ENCODE data around the gene TUBGCP5.

Gene TUBGCP5

DNA sequence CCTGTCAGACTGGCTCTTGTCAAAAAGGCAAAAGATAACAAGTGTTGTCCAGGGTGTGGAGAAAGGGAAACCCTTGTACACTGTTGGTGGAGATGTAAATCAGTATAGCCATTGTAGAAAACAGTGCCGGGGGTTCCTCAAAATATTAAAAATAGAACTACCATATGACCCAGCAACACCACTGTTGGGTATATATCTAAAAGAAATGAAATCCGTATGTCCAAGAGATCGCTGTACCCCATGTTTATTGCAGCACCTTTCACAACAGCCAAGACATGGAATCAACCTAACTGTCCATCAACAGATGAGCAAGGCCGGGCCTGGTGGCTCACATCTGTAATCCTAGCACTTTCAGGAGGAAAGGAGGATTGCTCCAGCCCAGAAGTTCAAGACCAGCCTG is 65.4 kb downstream of the TUBGCP5 start:
- no peak for DNase-seq

DNA sequence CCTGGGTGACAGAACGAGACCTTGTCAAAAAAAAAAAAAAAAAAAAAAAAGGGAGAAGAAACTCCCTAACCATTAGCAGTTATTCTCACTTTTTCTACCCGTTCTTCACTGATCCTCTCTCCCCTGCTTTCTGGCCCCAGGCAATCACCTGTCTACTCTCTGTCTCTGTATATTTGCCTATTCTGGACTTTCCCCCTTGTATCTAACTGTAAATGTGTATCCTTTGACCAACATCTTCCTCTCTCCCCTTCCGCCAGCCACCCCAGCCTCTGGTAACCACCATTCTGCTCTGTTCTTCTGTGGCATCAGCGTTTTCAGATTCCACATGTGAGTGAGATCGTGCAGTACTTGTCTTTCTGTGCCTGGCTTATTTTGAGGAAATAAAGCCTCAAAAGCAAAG is 66.1 kb downstream of the TUBGCP5 start:
- DNase-seq: no peak

DNA sequence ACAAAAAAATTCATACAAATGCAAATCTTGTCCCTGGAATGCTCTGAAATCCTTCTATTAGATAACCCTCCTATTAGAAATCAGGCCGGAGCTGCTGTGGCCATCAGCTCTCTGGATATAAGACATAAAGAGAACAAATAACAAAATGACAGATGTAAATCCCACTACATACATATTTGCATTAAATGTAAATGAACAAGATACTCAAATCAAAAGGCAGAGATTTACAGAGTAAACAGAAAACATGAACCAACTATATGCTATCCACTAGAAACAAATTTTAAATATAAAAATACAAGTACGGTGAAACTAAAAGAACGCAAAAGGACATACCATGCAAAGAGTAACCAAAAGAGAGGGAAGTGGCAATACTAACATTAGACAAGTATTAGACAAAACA is 69.9 kb downstream of the TUBGCP5 start:
- no peak for DNase-seq

DNA sequence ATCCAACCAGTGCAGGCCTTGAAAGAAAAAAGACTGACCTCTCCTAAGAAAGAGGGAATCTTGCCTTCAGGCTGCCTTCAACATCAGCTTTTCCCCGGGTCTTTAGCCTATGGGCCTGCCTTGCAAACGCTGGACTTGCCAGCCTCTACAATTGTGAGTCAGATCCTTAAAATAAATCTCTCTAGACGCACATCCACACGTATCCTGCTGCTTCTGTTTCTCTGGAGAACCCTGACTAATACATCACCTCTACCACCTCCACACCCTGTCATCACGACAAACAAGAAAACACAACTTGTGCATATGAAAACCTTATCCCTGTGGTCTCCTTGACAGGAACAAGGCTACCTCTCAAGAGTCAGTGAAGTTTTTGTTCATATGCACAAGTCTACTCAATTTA is 71.0 kb downstream of the TUBGCP5 start:
- no peak for DNase-seq

DNA sequence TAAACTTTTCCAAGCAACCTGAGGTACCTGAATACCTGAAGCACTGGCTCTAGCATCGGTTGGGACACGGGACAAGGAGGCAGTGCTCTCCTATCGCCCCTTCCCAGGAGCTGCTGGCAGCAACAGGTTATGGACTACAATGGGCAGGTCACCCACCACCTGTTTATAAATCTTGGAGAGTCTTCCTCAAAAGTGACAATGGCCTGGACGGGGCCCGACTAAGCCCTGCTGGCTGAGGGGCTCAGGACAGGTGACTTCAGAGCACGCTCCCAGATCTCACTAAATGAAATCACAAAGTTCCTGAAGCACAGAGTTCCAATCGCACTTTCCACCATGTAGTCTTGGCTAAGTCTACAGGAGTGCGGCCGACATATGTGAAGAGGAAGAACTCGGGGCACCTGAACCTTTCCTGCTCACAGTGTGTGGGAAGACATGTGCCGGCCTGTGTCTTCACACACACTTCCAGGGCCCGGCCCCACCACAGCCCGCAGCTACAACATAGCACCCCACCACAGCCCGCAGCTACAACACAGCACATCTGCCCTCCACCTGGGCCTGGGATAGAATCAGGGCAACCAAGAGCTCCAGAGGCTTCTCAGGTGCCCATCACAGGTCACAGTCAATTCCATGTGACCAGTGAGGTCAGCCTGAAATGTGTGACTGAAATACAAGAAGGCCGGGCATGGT is 72.1 kb downstream of the TUBGCP5 start:
- no peak for DNase-seq

DNA sequence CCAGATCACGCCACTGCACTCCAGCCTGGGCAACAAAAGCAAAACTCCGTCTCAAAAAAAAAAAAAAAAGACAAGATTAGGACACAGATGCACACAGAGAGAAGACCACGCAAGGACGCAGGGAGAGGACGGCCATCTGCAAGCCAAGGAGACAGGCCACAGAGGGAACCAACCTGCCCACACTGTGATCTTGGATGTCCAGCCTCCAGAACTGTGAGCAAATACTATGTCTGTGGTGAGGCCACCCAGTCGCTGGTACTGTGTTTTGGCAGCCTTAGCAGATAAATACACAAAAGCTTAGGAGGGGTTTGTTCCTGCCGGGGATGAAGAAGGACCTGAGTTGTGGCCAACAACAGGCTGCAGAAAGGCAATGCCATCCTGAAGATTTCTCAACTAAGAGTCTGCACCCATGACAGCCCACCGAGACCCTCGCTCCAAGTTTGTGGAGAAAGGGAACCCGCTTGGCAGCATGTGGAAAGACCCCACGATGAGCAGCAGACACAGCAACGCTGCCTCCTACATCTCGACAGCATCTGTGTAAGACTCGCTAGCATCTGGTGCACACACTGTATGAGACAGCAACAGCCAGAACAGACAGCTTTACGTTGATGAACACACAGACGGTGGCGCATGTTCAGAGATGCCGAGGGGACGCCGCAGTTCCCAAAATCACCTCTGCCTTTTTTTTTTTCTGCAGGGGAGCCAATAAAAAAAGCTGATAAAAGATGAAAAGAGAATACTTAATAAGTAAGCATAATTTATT is 72.9 kb downstream of the TUBGCP5 start:
- no peak for DNase-seq

DNA sequence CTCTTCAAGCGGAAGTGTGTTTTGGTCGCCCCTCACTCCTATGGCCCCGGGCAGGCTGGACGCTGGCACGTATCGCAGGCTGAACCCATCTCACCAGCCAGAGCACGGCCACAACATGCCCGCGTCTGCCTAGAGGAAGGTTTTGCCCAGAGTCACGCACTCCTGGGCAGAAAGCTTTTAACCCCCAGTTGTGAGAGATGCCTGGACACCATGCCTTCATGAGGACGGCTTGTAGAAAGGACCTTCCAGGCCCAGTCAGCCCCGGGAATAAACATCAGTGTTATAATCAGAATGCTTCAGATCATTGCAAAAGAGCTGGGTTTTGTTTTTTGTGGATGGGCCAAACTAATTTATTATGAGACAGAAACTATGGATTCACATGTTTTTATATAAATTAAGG is 75.7 kb downstream of the TUBGCP5 start:
- DNase-seq: no peak

DNA sequence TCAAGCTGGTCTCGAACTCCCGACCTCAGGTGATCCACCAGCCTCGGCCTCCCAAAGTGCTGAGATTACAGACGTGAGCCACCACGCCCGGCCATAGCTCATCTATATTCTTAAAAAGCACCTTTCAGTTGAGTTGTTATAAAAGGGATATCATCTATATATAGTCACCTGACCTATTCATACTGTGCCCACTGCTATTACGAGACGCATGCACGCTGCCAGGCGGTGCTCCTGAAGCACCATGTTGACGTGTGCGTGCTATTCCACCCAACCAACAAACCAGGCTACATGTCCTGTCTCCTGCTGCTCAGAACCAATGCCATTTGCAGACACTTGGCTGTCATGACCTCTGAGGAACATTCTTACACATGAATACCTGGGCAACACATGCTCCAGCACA is 76.8 kb downstream of the TUBGCP5 start:
- DNase-seq: no peak

DNA sequence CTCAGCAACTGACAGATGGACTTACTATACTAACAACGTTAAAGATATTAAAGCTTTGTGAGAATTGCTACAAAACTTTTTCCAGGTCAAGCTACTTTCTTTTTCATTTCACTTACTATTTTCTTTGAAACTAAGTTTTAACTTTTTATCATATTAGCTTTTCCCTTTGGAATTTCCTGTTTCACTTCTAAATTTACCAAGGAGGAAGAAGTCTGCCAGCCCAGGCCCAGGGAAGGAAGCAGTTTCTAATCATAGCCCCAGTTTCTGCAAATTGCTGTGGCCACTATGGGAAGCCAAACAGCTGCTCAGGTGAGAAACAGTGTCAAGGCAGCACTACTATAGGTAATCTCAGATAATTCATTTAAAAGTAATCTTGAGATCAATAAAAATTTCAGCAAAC is 77.6 kb downstream of the TUBGCP5 start:
- no peak for DNase-seq

DNA sequence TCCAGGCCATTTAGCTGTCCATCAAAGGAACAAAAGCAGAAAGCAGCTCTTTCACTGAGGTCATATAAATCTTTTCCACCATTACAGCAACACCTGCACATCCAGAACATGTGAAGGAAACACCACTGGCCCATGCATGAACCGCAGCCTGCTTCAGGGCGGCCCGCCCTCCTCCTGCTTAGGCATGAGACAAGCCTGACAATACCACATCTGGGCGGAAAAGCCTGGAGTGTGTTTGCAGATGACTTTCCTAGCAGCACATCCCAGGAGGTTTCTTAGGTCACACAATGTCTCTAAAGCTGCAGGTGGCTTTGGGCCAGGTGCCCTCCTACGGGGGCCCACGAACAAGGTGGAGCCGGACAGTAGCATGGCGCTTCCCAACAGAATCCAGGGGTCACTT is 78.8 kb downstream of the TUBGCP5 start:
- no peak for DNase-seq

DNA sequence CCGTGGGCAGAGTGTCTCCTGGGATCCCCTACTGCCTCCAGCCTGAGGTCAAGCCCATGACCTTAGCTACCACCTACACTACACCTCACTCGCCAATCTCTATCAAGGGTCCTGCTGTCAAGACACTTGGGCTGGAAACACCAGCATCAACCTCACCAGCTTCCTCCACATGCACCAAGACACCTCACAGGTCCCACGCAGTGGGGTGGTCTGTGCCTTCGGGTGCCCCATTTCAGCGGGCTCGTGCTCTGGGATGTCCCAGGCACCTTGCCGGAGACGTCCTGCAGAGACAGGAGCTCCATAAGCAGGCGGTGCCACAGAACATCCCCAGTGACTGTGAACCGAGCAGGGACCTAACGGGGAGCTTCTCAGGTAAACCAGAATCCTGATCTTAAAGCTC is 79.2 kb downstream of the TUBGCP5 start:
- DNase-seq: no peak

DNA sequence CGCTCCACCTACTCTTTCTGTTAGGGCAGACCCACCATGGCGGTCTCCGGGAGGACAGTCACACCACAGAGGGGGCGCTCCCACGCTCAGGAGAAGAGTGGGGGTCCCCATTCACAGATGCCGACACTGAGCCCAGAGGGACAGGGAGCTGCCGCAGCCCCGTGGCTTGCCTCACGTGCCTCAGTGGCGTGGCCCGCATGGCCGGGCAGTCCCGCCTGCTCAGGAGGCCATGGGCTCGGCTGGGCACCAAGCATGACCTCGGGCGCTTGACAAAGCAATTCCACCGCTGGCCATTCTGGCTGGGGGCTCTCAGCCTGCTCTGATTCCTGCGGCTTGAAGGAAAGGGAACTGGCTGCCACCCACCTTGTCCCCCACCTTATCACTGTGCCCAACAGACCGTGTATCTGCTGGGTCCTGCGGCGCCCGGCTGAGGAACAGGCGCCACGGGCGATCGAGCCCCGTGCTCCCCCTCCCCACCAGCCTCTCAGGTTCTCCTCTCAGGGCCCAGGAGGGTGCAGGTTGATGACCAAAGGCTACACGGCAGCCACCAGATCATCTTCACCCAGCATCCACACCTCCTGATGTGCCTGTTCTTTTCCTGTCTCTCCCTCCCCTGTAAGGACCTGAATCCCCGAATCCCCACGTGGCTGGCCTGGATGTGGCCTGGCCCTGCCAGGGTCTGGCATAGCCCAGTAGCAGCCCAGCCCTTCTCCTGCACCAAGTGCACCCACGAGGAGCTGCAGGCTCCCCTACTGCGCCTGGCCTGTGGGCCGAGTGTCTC is 79.9 kb downstream of the TUBGCP5 start:
- DNase-seq: no peak

DNA sequence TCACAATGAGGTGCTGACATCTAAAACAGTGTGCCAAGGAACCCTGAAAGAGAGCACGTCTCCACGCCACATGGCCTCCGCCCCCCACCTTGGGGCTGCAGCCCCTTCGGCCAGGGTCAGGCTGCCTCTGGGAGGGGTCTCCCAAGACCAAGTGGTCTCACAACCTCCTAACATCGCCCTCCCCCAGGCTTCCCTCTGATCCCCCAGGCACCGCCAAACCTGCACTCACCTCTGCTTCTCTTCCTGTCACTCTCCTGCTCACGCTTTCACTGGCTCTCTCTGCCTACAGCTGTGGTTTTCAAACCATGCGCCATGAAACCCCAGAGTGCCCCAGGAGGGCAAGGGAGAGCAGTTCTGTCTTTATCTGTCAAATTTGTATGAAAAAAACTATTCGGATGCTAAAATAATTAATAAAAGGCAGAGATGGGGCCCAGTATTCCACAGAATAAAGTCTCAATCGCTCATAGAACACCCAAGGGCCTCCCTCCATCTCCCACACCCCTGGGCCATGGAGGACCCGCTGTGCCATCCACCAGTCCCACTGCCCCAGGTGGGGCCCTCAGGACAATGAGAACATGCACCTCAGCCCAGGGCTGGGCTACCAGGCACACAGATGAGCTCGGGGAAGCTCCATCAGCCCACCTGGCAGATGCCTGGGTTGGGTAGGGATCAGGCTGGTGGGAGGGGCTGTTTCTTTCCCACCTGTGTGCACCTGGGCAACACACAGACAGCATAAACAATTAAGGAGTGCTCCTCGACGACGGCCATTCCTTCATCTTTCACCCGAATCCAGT is 80.7 kb downstream of the TUBGCP5 start:
- no peak for DNase-seq

DNA sequence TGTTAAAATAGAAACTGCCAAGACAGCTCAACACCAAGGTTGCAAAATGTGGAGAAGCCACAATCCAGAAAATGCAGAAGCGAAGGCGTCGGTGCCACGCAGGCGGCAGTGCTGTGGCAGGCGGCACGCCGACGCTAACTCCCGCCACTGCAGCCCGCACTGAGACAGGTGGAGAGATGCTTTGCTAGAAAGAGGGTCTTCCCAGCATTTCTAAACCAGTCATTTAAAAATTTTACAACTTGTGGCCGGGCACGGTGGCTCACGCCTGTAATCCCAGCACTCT is 82.5 kb downstream of the TUBGCP5 start:
- no peak for DNase-seq

DNA sequence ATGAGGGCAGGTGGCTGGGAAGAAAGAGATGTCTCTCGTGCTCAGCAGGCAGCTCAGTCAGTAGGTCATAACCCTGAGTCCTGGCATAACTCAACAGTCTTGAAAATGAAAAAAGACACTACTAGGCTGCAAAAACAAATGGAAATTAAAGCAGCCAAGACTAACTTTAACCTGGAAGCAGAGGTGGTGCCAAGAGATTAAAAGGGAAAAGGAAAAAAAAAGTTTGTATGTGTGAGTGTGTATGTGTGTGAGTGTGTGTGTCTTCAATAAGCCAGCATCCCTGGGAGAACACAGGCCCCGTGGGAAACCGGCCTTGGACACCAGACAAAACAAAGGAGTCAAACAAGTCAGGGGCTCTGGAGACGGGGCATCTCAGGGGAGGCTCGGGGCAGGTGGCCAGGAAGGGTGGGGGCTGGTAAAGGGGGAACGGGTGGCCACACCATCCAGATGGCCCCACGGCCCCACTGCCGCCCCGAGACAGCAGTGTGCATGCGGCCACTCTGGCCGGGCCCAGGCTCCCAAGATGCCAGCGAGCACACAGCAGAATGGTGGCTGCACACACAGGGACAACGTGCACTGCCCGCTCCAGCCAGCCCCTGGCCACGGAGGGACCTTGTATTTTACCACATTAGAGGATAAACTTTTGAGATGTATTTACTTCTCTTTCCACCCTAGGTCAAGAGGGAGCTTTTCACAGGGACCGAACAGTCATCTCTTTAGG is 83.0 kb downstream of the TUBGCP5 start:
- DNase-seq: no peak

DNA sequence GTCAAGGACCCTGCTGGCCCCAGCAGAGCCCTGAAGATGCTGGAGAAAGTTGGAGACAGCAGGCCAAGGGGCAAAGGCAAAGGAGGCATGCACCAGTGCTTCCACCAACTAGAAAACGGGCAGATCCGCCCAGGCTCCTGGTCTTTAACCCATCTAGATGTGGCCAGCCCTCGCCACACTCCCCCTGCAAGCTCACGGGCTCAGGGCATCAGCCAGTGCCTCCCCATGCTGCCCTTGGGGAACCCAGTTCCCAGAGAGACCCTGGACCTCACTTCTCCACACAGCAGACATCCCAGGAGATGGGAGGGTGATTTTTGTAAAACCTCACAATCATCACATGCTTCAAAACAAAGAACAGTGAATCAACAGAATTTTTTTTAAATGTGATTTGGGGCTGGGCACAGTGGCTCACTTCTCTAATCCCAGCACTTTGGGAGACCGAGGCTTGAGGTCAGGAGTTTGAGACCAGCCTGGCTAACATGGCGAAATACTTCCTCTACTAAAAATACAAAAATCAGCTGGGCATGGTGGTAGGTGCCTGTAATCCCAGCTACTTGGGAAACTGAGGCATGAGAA is 83.7 kb downstream of the TUBGCP5 start:
- DNase-seq: no peak

DNA sequence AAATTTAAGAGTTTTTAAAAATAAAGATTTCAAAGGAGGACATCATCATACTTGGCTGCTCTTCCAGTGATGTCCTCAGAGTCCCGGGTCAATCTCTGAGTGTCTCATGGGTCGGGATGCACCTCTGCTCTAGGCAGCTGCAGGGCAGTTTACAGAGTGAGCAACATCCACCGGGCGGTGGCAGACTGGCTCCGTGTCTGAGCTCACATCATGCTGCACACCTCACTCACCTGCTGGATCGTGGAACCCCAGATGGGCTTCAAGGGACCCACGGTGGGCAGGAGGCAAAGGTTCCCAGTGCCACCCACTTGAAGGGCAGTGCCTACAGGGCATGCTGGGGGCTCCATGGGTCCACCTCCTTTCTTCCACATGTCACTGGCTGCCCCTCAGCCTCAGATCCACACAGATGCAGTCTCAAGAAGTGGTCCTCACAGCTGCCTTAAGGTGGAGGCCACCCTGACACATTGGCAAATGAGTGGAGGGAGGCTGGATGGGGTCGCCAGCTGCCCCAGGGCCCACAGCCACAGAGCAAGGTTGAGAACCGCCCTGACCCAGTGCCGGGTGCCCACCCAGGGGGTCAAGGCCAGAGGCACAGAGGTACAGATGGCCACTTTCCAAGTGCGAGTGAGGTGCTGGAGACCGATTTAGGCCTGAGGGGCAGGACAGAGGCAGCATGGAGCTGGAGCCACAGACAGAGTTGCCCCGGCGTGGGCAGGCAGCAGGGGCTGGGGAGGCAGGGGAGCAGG is 84.4 kb downstream of the TUBGCP5 start:
- DNase-seq: no peak

DNA sequence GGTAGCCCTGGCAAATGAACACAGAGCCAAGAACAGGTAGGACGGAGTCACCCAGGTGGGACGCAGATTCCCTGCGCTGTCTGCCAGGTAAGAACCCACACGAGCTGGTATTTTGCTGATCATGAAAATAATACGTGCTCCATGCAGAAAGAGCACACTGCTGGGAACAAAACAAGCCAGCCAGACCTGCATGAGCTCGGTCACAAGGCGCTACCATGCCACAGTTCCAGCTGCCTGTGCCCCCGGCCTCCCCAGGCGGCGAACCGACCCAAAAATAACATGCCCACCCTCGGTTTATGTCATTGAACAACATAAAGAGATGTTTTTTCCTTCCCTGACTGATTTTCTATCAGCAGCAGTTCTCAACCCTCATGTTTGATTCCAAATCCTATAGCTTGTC is 85.0 kb downstream of the TUBGCP5 start:
- DNase-seq: no peak

DNA sequence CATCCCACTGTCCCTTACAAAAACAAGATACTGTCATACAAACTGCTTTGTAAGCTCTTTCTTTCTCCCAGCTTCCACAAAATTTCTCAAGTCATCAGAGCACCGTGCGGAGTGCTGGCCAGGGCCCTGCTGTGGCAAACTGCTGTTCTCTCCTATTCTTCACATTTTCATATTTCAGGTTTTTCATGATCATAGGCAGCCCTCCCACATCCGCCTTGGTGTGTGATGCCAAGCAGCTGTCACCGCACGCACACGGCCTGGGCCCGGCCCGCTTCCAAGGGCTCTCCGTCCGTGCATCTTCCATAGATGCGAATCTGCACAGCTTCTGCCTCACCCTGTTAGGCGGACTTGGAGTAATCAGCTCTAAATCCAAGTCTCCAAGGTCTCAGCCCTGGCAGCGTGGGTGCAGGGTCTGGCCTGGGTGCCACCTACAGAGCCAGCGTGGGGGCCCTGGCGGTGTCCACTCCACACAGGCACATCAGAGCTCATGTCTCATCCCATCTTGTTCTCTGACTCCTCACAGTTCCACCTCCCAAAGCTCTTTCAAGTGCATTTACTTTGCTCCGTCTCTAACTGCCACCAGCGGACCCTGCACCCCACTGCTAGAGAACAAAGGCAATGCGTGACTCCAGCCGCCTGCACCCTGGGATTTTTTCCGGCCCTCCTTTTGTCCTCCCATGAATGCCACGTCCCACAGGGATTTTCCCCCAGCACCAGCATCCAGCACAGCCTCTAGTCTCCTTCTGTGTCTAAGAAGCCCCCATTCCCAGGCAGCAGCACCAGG is 86.4 kb downstream of the TUBGCP5 start:
- DNase-seq: no peak

DNA sequence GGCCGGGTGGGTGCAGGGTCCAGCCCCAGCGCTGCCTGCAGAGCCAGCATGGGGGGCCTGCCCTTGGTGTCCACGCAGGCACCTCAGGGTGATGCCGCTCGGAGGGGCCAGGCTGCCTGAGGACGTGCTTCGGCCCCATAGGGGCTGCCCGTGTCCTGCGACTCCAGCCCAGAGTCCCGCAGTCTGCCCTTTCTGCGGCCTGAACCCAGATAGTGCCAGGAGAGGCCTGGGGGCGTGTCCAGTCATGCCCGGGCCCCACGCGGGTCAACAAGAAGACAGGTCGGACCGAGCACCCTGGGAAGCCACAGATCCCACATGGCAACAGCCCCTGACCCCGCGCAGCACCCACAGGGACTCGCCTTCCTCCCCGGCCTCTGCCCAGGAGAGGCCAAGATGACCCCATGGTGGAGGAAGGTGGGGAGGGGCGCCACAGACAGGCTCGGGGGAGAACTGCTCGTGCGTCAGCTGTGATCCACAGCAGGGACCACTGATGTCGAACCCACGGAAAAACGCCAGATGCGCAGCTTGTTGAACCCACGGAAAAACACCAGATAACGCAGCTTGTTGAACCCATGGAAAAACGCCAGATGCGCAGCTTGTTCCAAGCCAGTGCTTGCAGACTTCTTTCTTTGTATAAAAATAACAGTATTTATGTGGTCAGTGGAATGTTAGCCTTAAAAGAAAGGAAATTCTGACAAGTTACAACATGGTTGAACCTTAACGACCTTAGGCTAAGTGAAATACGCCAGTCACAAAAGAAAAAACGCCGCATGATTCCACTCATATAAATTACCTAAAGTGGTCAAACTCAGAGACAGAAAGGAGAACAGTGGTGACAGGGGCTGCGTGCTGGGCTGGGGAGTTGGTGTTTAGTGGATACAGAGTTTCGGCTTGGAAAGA is 87.7 kb downstream of the TUBGCP5 start:
- no peak for DNase-seq

All from stimulated activated CD4-positive, alpha-beta T cell treated with anti-CD3 and anti-CD28 coated beads, Interleukin-12 subunit alpha, Interleukin-12 subunit beta, amount 100 ng/mL, for 4 hours (primary cell).